SU-DHL-6 (cell line): ENCODE measurements around the gene C4orf46.

ENCODE experiments used
- H2AFZ ChIP-seq: fragments of 200-600 bp; sonication (generic); 2 replicates; pipeline ENCODE4 v1.6.1; 2014; ENCODE audit warnings: low read depth, mild to moderate bottlenecking, moderate library complexity, mixed read lengths, antibody characterized with exemption, low read length; ENCODE audit not compliant: severe bottlenecking
- H3F3A ChIP-seq: fragments of 200-600 bp; shearing (Covaris generic); 2 replicates; pipeline ENCODE4 v1.6.0; 2016; ENCODE audit warnings: antibody characterized with exemption, mild to moderate bottlenecking; ENCODE audit not compliant: insufficient read depth
- H3K27ac ChIP-seq: fragments of 200-600 bp; sonication (generic); 2 replicates; pipeline ENCODE4 v1.5.1; 2016; ENCODE audit warnings: low read depth, mild to moderate bottlenecking, low read length, moderate library complexity, mixed read lengths
- H3K27me3 ChIP-seq: fragments of 200-600 bp; sonication (generic), shearing (Covaris generic); 2 replicates; pipeline ENCODE4 v1.6.0; 2014; ENCODE audit warnings: mild to moderate bottlenecking, low read length
- H3K36me3 ChIP-seq: fragments of 200-600 bp; sonication (generic); 2 replicates; pipeline ENCODE4 v1.6.1; 2014; ENCODE audit warnings: mild to moderate bottlenecking, low read length, mixed read lengths
- H3K4me2 ChIP-seq: fragments of 300-600, 200-600 bp; shearing (Covaris generic), sonication (generic); 2 replicates; pipeline ENCODE4 v1.6.0; 2014; ENCODE audit warnings: low read length, low read depth, mild to moderate bottlenecking; ENCODE audit not compliant: poor library complexity, severe bottlenecking
- H3K4me3 ChIP-seq: fragments of 200-600 bp; sonication (generic); 2 replicates; pipeline ENCODE4 v1.5.1; 2014; ENCODE audit warnings: antibody characterized with exemption, low read length, mild to moderate bottlenecking, mixed read lengths; ENCODE audit not compliant: insufficient read depth, poor library complexity, severe bottlenecking
- H3K79me2 ChIP-seq: fragments of 200-600 bp; sonication (generic); 2 replicates; pipeline ENCODE4 v1.6.1; 2014; ENCODE audit warnings: mild to moderate bottlenecking, low read length, moderate library complexity; ENCODE audit not compliant: insufficient read depth
- H3K9ac ChIP-seq: fragments of 200-600 bp; sonication (generic); 2 replicates; pipeline ENCODE4 v1.7.0; 2014; ENCODE audit warnings: mild to moderate bottlenecking, low read length
- H3K9me2 ChIP-seq: fragments of 200-600 bp; sonication (generic); replicated peaks from 2 replicates; pipeline ENCODE4 v1.6.1; 2014; ENCODE audit warnings: low read length; ENCODE audit not compliant: insufficient read depth
- H3K9me3 ChIP-seq: fragments of 200-600 bp; sonication (generic); 2 replicates; pipeline ENCODE4 v1.6.1; 2014; ENCODE audit warnings: low read length, mixed read lengths; ENCODE audit not compliant: insufficient read depth
- H4K20me1 ChIP-seq: fragments of 200-600 bp; sonication (generic); 2 replicates; pipeline ENCODE4 v1.6.1; 2014; ENCODE audit warnings: low read depth, mild to moderate bottlenecking, antibody characterized with exemption, low read length, moderate library complexity, mixed read lengths
- EZH2phosphoT487 ChIP-seq: fragments of 200-600 bp; sonication (generic), shearing (Covaris generic); conservative IDR thresholded peaks from 2 replicates; pipeline ENCODE4 v1.6.1; 2018; ENCODE audit warnings: mild to moderate bottlenecking, antibody characterized with exemption, low read length, moderate library complexity, mixed read lengths
- TF ChIP-seq, protein P1 (sequence below): fragments of 200-600 bp; sonication (generic); IDR thresholded peaks from one replicate; pipeline ENCODE4 v1.5.1; 2017; ENCODE audit warnings: antibody characterized with exemption, mild to moderate bottlenecking, low read length, moderate library complexity; ENCODE audit not compliant: insufficient read depth, poor library complexity, severe bottlenecking

Gene C4orf46

DNA sequence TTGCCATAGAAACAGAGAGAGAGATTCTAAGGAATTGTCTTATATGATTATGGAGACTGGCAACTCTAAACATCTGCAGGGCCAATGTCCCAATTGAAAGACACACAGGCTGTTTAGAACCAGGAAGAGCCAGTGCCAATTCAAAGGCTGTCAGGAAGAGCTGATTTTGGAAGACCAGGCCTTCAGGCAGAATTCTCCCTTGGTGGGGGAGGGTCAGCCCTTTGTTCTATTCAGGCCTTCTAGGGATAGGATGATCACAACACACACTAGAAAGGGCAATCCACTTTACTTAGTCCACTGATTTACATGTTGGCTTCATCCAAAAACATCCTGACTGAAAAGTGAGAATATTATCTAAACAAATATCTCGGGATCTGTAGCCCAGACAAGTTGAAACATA is 15.2 kb downstream of the C4orf46 start:
- H3K79me2 ChIP-seq: no peaks in the 10 kb centered on the region
- H3K4me2 ChIP-seq: no peak overlapping the region
- no peak overlapping the region for H3K4me3 ChIP-seq
- no peak for TF ChIP-seq EZH2phosphoT487
- TF ChIP-seq, protein P1, sequence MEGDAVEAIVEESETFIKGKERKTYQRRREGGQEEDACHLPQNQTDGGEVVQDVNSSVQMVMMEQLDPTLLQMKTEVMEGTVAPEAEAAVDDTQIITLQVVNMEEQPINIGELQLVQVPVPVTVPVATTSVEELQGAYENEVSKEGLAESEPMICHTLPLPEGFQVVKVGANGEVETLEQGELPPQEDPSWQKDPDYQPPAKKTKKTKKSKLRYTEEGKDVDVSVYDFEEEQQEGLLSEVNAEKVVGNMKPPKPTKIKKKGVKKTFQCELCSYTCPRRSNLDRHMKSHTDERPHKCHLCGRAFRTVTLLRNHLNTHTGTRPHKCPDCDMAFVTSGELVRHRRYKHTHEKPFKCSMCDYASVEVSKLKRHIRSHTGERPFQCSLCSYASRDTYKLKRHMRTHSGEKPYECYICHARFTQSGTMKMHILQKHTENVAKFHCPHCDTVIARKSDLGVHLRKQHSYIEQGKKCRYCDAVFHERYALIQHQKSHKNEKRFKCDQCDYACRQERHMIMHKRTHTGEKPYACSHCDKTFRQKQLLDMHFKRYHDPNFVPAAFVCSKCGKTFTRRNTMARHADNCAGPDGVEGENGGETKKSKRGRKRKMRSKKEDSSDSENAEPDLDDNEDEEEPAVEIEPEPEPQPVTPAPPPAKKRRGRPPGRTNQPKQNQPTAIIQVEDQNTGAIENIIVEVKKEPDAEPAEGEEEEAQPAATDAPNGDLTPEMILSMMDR: no peak
- H3K27ac ChIP-seq: no peak overlapping the region
- no peaks in the 10 kb centered on the region for H4K20me1 ChIP-seq
- H3K36me3 ChIP-seq: no peaks in the 10 kb centered on the region
- no peaks in the 10 kb centered on the region for H3K9me2 ChIP-seq
- H3F3A ChIP-seq: no peaks in the 10 kb centered on the region
- no peak overlapping the region for H2AFZ ChIP-seq
- no peak overlapping the region for H3K9ac ChIP-seq
- no peaks in the 10 kb centered on the region for H3K27me3 ChIP-seq
- no peaks in the 10 kb centered on the region for H3K9me3 ChIP-seq

DNA sequence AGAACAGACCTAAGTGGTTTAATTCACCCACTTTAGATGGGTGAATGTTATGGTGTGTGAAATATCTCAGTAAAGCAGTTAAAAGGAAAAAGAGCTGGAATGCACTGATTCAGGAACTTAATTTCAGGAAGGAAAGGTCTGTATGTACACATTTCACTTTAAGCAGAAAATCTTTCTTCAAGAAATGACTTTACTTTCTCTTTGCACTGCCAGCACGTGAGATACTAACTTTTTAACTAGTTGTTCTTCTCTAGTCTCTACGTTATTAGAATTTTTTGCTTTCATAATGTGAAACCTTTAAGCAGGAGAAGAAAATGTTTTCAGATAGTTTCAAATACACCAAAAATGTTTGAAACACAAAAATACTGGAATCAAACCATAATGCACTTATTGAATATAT is 18.8 kb downstream of the C4orf46 start:
- H3K4me2 ChIP-seq: no peak overlapping the region
- H3K4me3 ChIP-seq: no peak overlapping the region
- H3K27ac ChIP-seq: no peak overlapping the region

DNA sequence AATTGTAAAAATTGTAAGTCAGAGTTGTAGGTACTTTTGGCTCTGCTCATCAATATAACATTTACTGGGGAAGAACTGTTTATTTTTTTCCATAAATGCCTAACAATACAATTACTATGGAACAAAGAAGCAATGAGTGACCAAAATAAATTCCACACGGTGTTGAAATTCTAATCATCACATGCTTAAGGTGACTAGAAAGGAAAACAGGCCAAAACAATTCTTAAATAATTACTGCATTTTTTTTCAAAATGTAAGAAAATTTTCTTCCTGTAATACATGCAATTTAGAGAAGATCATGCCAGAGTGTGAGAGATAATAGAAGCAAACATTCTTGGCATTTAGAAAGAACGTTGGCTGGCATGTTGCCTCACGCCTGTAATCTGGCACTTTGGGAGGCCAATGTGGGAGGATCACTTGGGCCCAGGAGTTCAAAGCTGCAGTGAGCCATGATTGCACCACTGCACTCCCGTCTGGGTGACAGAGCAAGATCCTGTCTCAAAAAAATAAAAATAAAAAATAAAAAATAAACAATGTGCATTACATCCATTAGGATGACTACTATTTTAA is 22.5 kb downstream of the C4orf46 start:
- no peaks in the 10 kb centered on the region for H3F3A ChIP-seq
- H3K36me3 ChIP-seq: no peaks in the 10 kb centered on the region
- H3K27me3 ChIP-seq: no peaks in the 10 kb centered on the region
- no peak overlapping the region for H3K4me2 ChIP-seq
- no peak overlapping the region for H3K27ac ChIP-seq
- H3K9ac ChIP-seq: no peak overlapping the region
- H3K79me2 ChIP-seq: no peaks in the 10 kb centered on the region
- no peak for TF ChIP-seq EZH2phosphoT487
- TF ChIP-seq, protein P1: no peak
- H3K9me2 ChIP-seq: no peaks in the 10 kb centered on the region
- no peaks in the 10 kb centered on the region for H4K20me1 ChIP-seq
- H2AFZ ChIP-seq: no peak overlapping the region
- no peaks in the 10 kb centered on the region for H3K9me3 ChIP-seq
- H3K4me3 ChIP-seq: no peak overlapping the region

More for the DNA sequence above, 18.8 kb downstream of the C4orf46 start:
- Histone ChIP-seq H3K9me2 (no peaks in the 10 kb centered on the region), H3F3A (no peaks in the 10 kb centered on the region), H3K36me3 (no peaks in the 10 kb centered on the region), H3K9ac (no peak overlapping the region), H2AFZ (no peak overlapping the region), H4K20me1 (no peaks in the 10 kb centered on the region), H3K79me2 (no peaks in the 10 kb centered on the region), H3K9me3 (no peaks in the 10 kb centered on the region), H3K27me3 (no peaks in the 10 kb centered on the region)
- TF ChIP-seq, protein P1: no peak
- no peak for TF ChIP-seq EZH2phosphoT487
